Smooth muscle cell of trachea (primary cell): Measurements from ENCODE around the gene NAA38. TPM values are rescaled to one million over a fixed set of nuclear protein-coding genes. Genes with fewer than 3 reads are reported as not detected.

Experiments used
- total RNA-seq: library from RNA; depleted of rRNA; stranded (reverse); fragments of >200 nt; gene quantifications from 2 replicates; pipeline ENCODE4 v1.2.1, GENCODE V29; 2014

NAA38 gene, protein sequence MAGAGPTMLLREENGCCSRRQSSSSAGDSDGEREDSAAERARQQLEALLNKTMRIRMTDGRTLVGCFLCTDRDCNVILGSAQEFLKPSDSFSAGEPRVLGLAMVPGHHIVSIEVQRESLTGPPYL
- 51.9 and 73.9 TPM in 2 replicates for total RNA-seq

DNA sequence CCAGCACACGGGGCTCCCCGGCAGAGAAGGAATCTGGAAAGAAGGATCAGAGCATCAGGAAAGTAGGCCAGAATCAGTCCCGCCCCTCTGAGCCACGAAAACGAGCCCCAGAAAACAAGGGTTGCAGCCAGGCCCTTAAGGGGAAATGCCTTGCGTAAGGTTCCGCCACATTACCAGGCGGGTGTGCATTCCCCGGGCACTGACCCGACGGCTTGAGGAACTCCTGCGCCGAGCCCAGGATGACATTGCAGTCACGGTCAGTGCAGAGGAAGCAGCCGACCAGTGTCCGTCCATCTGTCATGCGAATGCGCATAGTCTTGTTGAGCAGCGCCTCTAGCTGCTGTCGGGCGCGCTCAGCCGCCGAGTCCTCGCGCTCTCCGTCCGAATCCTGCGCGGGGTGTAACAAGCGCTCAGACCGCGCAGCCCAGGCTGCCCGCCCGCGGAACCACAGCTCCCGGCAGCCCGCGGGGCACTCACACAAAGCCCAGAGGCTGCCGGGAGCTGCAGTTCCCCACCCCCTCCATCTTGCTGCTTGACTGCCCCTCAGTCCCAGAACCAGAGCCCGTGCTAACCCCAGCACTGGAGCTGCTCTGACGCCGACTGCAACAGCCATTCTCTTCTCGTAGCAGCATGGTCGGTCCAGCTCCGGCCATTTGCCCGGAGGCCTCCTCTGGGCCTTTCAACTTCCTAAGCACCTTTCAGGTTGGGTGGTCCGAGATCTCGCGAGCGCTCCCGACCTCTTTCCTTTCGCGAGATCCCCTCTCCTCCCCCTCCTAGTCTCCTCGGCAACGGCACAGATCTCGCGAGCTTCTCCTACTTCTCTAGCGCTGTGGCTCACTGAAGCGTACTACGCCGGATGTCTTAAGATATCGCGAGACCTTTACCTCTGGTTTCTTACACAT is at the start of gene NAA38:
NAA38 (minus strand) TSS at position 749 of the 902 bp plus-strand sequence; CDS start at position 653, 96 bp downstream.

DNA sequence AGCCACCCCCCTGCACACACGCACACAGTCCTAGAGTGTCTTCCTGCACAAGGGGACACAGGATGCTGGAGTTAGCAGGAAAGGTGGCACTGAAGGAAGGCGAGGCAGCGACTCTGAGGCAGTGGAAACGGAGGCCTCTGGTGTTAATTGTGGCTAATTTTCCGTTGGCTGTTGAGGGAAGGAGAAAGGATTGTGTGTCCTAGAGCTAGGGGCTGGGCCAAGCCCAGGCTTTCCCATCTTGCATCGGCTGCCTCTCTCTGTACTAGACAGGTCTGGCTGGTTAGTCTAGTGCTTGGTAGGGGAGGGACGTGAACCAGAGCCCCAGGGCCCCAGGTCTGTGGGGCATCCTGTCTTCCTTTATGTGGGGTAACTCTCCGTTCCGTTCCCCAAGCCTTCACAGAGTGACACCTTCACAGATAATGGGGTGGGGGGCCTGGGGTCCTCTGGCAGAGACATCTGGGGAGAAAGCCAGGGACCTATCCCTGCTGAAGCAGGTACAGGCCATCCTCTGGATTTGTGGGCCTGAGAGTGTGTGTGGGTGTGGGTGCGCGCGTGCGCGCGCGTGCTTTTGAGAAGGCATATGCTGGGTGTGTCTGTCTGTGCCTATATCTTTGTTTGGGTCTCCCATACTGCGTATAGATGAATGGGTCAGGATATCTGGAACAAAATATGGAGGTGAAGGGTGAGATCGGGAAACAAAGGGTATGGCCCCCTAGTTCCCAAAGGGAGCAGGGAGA is 31.0 kb upstream of the NAA38 start, which contains the start of gene CHD3:
CHD3 (plus strand) TSS at position 606 of the 737 bp plus-strand sequence. CDS start 212 bp downstream, outside the sequence.

DNA sequence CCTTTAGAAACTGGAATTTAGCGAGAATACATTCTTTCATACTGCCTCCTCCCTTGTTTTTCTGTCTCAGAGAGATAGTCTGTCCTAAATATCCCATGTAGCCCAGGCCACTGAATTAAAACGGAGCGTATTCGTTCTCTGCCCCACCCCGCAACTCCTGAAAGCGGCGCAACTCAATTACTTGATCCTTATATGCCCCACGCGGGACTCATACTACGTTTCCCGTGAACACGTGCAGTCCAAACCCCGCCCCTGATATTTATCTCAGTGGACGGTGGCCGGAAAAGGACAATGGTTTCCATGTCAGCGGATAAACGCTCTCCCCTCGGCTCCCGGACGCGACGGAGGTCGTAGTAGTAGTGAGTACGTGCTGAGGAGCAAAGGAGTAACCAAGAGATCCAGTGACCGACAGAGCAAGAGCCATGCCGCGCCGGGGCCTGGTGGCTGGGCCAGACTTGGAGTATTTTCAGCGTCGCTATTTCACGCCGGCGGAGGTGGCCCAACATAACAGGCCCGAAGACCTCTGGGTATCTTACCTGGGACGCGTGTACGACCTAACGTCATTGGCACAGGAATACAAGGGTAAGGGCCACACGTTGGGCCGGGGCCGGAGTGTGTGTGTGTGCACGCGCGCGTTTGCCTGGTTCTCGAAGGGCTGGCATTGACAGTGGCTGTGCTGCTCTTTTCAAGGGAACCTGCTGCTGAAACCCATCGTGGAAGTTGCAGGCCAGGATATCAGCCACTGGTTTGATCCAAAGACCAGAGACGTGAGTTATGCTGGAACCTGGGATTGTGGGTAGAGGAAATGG is 558 bp upstream of the NAA38 start, which contains the start of gene CYB5D1:
CYB5D1 (plus strand) TSS at position 291 of the 809 bp plus-strand sequence; CDS start at position 423, 132 bp downstream.

DNA sequence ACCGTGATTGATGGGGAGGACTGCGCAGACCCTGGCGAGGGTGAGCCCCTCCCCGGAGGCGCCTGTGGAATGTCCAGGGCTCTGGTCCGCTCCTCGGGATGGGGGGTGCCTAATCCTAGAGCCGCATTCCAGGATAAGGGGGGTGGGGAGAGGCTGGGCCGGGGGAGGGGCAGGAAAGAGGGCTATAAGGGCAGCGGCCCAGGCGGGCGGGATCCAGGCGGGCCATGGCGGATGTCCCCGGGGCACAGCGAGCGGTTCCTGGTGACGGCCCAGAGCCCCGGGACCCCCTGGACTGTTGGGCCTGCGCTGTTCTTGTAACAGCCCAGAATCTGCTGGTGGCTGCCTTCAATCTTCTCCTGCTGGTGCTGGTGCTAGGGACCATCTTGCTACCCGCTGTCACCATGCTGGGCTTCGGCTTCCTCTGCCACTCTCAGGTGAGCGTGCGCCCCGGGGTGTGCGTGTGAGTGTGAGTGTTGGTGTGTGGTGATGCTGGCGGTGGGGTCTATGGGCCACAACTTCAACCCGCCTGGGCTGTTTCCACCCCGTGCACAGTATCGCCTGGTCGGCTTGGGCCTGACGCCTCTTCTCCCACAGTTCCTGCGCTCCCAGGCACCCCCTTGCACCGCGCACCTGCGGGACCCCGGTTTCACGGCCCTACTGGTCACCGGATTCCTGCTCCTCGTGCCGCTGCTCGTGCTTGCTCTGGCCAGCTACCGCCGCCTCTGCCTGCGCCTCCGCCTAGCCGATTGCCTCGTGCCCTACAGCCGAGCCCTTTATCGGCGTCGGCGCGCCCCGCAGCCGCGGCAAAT is 2.3 kb downstream of the NAA38 start, which contains the start of gene TMEM88:
TMEM88 (plus strand) TSS at position 216 of the 809 bp plus-strand sequence; CDS start at position 225, 9 bp downstream.

DNA sequence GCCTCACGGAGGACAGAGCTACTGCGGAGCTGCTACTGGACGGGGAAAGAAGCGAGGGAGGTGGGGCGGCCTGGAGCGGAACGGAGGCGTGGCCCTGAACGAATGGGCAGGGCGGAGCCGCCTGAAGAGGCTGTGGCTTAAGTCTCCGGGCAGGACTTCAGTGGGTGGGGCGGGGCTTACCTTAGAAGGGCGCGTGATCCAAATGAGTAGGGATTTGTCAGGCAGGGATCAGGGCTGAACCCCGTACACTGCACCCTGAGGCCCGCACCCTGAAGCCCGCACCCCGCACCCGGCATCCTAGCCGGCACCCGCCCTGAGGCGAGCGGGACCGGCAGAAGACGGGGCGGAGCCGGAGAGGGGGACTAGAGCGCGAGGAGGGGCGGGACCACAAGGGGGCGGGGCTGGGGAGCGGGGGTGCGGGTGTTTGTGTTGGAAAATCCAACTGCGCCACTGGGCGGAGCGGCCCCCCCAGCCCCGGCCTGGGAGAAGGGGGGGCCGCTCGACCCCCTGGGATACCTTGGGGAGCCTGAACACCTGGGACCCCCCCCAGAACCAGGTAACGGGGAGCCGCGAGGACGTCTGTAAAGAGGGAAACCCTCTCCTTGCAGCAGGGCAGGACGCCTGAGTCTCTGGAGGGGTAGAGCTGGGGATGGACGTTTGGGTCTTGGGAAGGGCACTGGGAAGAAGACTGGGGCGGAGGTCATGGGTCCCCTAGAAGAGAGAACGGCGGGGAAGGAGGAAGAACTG is 23.4 kb downstream of the NAA38 start, which contains the start of gene KDM6B:
KDM6B (plus strand) TSS at position 423 of the 747 bp plus-strand sequence. CDS start 11,338 bp downstream, outside the sequence.

Other genes starting within 250 kb of the NAA38 start
- gene FXR2, start 242.7 kb downstream of the NAA38 start, total RNA-seq, result 34.9 and 47.3 TPM in 2 replicates
- 43.8 and 45.5 TPM in 2 replicates for gene SAT2, start 229.7 kb downstream of the NAA38 start, total RNA-seq
- 0.17 and 0.29 TPM in 2 replicates for gene SHBG, start 227.4 kb downstream of the NAA38 start, total RNA-seq
- gene ATP1B2, start 206.6 kb downstream of the NAA38 start, total RNA-seq, result 0.17 TPM in 1 of 2 replicates, not detected in the other
- gene TP53, start 170.1 kb downstream of the NAA38 start, total RNA-seq, result 18.3 and 35.4 TPM in 2 replicates
- 3.6 and 6.4 TPM in 2 replicates for gene WRAP53, start 169.1 kb downstream of the NAA38 start, total RNA-seq
- gene EFNB3, start 152.4 kb downstream of the NAA38 start, total RNA-seq, result 0.83 and 1.0 TPM in 2 replicates
- gene DNAH2, start 139.8 kb downstream of the NAA38 start, total RNA-seq, result 0.17 and 0.29 TPM in 2 replicates
- 5.1 and 7.1 TPM in 2 replicates for gene KDM6B, start 23.3 kb downstream of the NAA38 start, total RNA-seq
- gene TMEM88, start 2.5 kb downstream of the NAA38 start, total RNA-seq, result 0.17 and 0.44 TPM in 2 replicates
- 9.6 and 10.6 TPM in 2 replicates for gene CYB5D1, start 444 bp upstream of the NAA38 start, total RNA-seq
- 105 and 192 TPM in 2 replicates for gene CHD3, start 31.2 kb upstream of the NAA38 start, total RNA-seq
- gene RNF227, start 58.7 kb upstream of the NAA38 start, total RNA-seq, result 2.8 and 4.6 TPM in 2 replicates
- gene KCNAB3, start 72.3 kb upstream of the NAA38 start, total RNA-seq, result 0.33 and 0.44 TPM in 2 replicates
- 80.2 and 90.3 TPM in 2 replicates for gene TRAPPC1, start 74.4 kb upstream of the NAA38 start, total RNA-seq
- gene CNTROB, start 74.6 kb upstream of the NAA38 start, total RNA-seq, result 18.5 and 31.7 TPM in 2 replicates
- gene GUCY2D, start 145.1 kb upstream of the NAA38 start, total RNA-seq, result 0.17 TPM in 1 of 2 replicates, not detected in the other
- 0.17 TPM in 1 of 2 replicates, not detected in the other for gene ALOX15B, start 181.5 kb upstream of the NAA38 start, total RNA-seq
- gene ALOX12B, start 230.2 kb upstream of the NAA38 start, total RNA-seq, result not detected in 2 replicates